Spleen (tissue), 7 donors: ENCODE results near the gene BEND7.

Experiments
- POLR2AphosphoS5 ChIP-seq, 3 donors: sonication (generic); formaldehyde crosslinking; IDR thresholded peaks; one replicate each; pipeline ENCODE4 v1.5.1; 2017; ENCODE audit warnings: antibody characterized with exemption in 3 of 3
- TF ChIP-seq, protein P1 (sequence below), 11 experiments: fragments of 200-600 bp in 7 of 11; fragments of 450-650 bp in 4 of 11; sonication (generic) in 4 of 11; IDR thresholded peaks in 8 of 11; conservative IDR thresholded peaks in 3 of 11; 1 replicate in 7 of 11; 2 replicates in 4 of 11; pipeline versions ENCODE4 v1.4.0 to v1.8.0; 2016 to 2021; ENCODE audit warnings: antibody characterized with exemption in 11 of 11, inconsistent platforms in 4 of 11, mild to moderate bottlenecking in 1 of 11
- donor health status: DM: no; HTN: no; CAD: no; lungs with moderate emphysema.
- donor health status: DM: no; HTN: no; CAD: no.
- donor health status: DM: no; HTN: no; CAD: no.

- TF ChIP-seq, protein P1, sequence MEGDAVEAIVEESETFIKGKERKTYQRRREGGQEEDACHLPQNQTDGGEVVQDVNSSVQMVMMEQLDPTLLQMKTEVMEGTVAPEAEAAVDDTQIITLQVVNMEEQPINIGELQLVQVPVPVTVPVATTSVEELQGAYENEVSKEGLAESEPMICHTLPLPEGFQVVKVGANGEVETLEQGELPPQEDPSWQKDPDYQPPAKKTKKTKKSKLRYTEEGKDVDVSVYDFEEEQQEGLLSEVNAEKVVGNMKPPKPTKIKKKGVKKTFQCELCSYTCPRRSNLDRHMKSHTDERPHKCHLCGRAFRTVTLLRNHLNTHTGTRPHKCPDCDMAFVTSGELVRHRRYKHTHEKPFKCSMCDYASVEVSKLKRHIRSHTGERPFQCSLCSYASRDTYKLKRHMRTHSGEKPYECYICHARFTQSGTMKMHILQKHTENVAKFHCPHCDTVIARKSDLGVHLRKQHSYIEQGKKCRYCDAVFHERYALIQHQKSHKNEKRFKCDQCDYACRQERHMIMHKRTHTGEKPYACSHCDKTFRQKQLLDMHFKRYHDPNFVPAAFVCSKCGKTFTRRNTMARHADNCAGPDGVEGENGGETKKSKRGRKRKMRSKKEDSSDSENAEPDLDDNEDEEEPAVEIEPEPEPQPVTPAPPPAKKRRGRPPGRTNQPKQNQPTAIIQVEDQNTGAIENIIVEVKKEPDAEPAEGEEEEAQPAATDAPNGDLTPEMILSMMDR (IDR thresholded peaks at IDR 0.05 in 8 of 11, conservative IDR thresholded peaks at IDR 0.05 in 3 of 11): no peak
- TF ChIP-seq POLR2AphosphoS5 (IDR thresholded peaks at IDR 0.05): no peak
Measured at GRCh38 chr10:13470270-13470669, 58.5 kb downstream of the BEND7 start.
